Measurements from ENCODE around the gene LCE3D. TPM values are rescaled to one million over a fixed set of nuclear protein-coding genes. Genes with fewer than 3 reads are reported as not detected.
"Not testable (repeated sequence)": the region's sequence is repeated elsewhere in the genome, so short reads cannot be mapped to it uniquely, and the experiment has no call there.

The LCE3D gene
- total and polyA plus RNA-seq, 4 donors = not detected

GRCh38 chr1:152566681-152567080 lies 13.6 kb downstream of the LCE3D start, which contains the start of gene LCE3E:
TSS of gene LCE3E (minus strand) at chr1:152566780. CDS start at chr1:152566208, 572 bp downstream.
- Histone ChIP-seq H3K27ac (ENCODE audit: low read depth in 1 of 2, low read length in 2 of 2) (no peak within 1 kb of the TSS), H3K27me3 (ENCODE audit: control insufficient read depth in 4 of 4, insufficient read depth in 4 of 4, low read length in 3 of 4) (peaks cover 0 to 3% (median 0%) of the 10 kb centered on the region in 4 donors), H3K9me3 (ENCODE audit: control insufficient read depth in 4 of 4, low read length in 3 of 4) (peaks cover 0 to 6% (median 2%) of the 10 kb centered on the region in 4 donors), H3K4me3 (ENCODE audit: low read depth in 1 of 3, low read length in 3 of 3) (no peak within 1 kb of the TSS), H3K9ac (ENCODE audit: low read depth in 1 of 2, low read length in 2 of 2) (no peak within 1 kb of the TSS), H3K36me3 (ENCODE audit: control insufficient read depth in 4 of 4, insufficient read depth in 3 of 4, low read depth in 1 of 4, low read length in 3 of 4) (no peaks in the 10 kb centered on the region), H3K4me1 (ENCODE audit: control insufficient read depth in 4 of 4, insufficient read depth in 4 of 4, low read length in 3 of 4) (no peaks in the 10 kb centered on the region)
- whole genome bisulfite sequencing = 48% methylated on average over 1 of the region's 1 CpG
- TF ChIP-seq NR2F2 (IDR thresholded peaks at IDR 0.05) (no peak), HNF4A (conservative IDR thresholded peaks at IDR 0.05) (no peak)
- no peak for DNase-seq (ENCODE audit: low spot score)

DNA sequence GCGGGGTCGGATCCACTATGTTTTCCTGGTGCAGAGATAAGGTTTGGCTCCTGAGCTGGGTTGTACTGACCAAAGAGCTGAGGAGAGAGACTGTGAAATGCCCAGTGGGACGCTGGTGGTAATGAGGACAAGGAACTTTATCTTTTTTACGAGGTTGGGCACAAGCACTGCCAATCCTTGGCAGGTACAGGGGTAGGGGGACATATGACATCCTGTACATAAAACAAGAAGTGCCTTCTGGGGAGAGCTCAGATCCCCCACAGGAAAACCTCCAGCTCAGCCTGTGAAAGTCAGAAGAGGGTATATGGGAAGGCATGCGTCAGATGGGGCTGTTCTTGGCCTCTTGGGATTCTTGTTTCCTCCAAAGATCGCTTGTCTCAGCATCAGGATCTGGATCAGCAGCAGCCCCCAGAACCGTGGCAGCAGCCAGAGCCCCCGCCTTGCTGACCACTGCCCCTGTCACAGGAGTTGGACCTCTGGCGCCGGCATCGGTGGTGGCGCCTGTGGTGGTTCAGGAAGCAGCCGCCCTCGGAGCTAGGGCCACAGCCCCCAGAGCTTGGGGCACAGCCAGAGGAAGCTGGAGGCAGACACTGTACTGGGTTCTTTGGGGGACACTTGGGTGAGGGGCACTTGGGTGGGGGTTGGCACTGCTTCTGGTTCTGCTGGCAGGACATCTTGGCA lies 14.6 kb downstream of the LCE3D start:
- H3K4me1 ChIP-seq (ENCODE audit: control insufficient read depth in 4 of 4, insufficient read depth in 4 of 4, low read length in 3 of 4) = no peaks in the 10 kb centered on the region
- no peak for DNase-seq (ENCODE audit: low spot score)
- peaks cover 0 to 3% (median 0%) of the 10 kb centered on the region in 4 donors for H3K27me3 ChIP-seq (ENCODE audit: control insufficient read depth in 4 of 4, insufficient read depth in 4 of 4, low read length in 3 of 4)
- no peak overlapping the region for H3K4me3 ChIP-seq (ENCODE audit: low read depth in 1 of 3, low read length in 3 of 3)
- no peak overlapping the region for H3K9ac ChIP-seq (ENCODE audit: low read depth in 1 of 2, low read length in 2 of 2)
- 78% methylated on average over 14 of the region's 14 CpGs for WGBS
- TF ChIP-seq NR2F2 (IDR thresholded peaks at IDR 0.05) (no peak), FOXA1 (IDR thresholded peaks at IDR 0.05) (no peak), FOXA2 (IDR thresholded peaks at IDR 0.05) (no peak), HNF4A (conservative IDR thresholded peaks at IDR 0.05) (no peak)
- peaks cover 0 to 6% (median 1%) of the 10 kb centered on the region in 4 donors for H3K9me3 ChIP-seq (ENCODE audit: control insufficient read depth in 4 of 4, low read length in 3 of 4)
- H3K36me3 ChIP-seq (ENCODE audit: control insufficient read depth in 4 of 4, insufficient read depth in 3 of 4, low read depth in 1 of 4, low read length in 3 of 4) = no peaks in the 10 kb centered on the region
- no peak overlapping the region for H3K27ac ChIP-seq (ENCODE audit: low read depth in 1 of 2, low read length in 2 of 2)

DNA sequence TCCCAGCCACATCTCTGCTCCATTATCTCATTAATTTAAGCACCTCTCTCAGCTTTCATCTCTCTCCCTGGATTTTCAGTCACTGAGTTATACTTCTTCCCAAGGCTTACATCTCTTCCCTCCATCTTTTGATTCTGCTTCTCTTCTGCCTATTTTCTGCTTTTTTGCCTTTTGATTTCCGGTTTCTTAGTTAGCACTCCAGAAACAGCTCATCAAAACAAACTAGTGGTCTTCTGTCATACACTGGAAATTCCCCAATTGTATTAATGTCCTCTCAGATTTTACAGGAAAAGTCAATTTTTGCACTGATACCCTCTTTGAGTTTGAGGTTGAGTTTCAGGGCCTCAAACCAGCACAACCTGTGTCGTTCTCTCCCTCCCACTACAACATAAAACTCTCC lies 15.2 kb downstream of the LCE3D start:
- H3K9ac ChIP-seq (ENCODE audit: low read depth in 1 of 2, low read length in 2 of 2) = no peak overlapping the region
- no peak overlapping the region for H3K4me3 ChIP-seq (ENCODE audit: low read depth in 1 of 3, low read length in 3 of 3)
- peaks cover 0 to 4% (median 1%) of the 10 kb centered on the region in 4 donors for H3K9me3 ChIP-seq (ENCODE audit: control insufficient read depth in 4 of 4, low read length in 3 of 4)
- DNase-seq (ENCODE audit: low spot score) = no peak
- 65% methylated on average over 2 of the region's 2 CpGs for WGBS
- TF ChIP-seq SP1 (IDR thresholded peaks at IDR 0.05) (no peak), EGR1 (IDR thresholded peaks at IDR 0.05; ENCODE audit: low read depth in 2 of 2) (no peak)
- H3K27ac ChIP-seq (ENCODE audit: low read depth in 1 of 2, low read length in 2 of 2) = no peak overlapping the region
- H3K27me3 ChIP-seq (ENCODE audit: control insufficient read depth in 4 of 4, insufficient read depth in 4 of 4, low read length in 3 of 4) = peaks cover 0 to 3% (median 0%) of the 10 kb centered on the region in 4 donors
- no peaks in the 10 kb centered on the region for H3K36me3 ChIP-seq (ENCODE audit: control insufficient read depth in 4 of 4, insufficient read depth in 3 of 4, low read depth in 1 of 4, low read length in 3 of 4)
- H3K4me1 ChIP-seq (ENCODE audit: control insufficient read depth in 4 of 4, insufficient read depth in 4 of 4, low read length in 3 of 4) = no peaks in the 10 kb centered on the region

DNA sequence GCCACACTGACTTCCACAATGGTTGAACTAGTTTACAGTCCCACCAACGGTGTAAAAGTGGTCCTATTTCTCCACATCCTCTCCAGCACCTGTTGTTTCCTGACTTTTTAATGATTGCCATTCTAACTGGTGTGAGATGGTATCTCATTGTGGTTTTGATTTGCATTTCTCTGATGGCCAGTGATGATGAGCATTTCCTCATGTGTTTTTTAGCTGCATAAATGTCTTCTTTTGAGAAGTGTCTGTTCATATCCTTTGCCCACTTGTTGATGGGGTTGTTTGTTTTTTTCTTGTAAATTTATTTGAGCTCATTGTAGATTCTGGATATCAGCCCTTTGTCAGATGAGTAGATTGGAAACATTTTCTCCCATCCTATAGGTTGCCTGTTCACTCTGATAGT lies 32.0 kb downstream of the LCE3D start:
- DNase-seq (ENCODE audit: low spot score); H3K36me3 ChIP-seq (ENCODE audit: control insufficient read depth in 4 of 4, insufficient read depth in 3 of 4, low read depth in 1 of 4, low read length in 3 of 4); H3K4me1 ChIP-seq (ENCODE audit: control insufficient read depth in 4 of 4, insufficient read depth in 4 of 4, low read length in 3 of 4); H3K9ac ChIP-seq (ENCODE audit: low read depth in 1 of 2, low read length in 2 of 2); H3K27ac ChIP-seq (ENCODE audit: low read depth in 1 of 2, low read length in 2 of 2); H3K4me3 ChIP-seq (ENCODE audit: low read depth in 1 of 3, low read length in 3 of 3); H3K27me3 ChIP-seq (ENCODE audit: control insufficient read depth in 4 of 4, insufficient read depth in 4 of 4, low read length in 3 of 4); H3K9me3 ChIP-seq (ENCODE audit: control insufficient read depth in 4 of 4, low read length in 3 of 4): not testable (repeated sequence)
- WGBS = 67% methylated on average over 1 of the region's 1 CpG

DNA sequence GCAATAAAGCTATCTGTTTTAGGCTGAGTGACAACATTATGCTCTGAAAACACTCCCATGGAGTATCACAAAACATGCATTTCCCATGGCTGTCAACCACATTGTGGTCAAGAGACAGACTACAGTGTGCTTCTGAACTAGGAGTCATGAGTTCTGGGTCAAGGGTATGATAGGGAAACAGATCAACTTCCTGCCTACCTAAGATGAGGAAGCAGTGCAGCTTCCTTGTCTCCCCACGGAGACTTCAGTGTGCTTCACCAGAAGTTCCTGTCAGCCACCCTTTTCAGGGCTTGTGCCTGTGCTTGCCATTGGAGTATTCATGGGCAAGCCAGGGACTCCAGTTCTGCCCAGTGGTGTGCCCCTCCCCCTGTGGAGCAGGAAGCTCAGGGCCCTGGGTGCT lies 33.6 kb downstream of the LCE3D start:
- Histone ChIP-seq H3K4me1 (ENCODE audit: control insufficient read depth in 4 of 4, insufficient read depth in 4 of 4, low read length in 3 of 4) (no peaks in the 10 kb centered on the region), H3K9me3 (ENCODE audit: control insufficient read depth in 4 of 4, low read length in 3 of 4) (no peaks in the 10 kb centered on the region), H3K36me3 (ENCODE audit: control insufficient read depth in 4 of 4, insufficient read depth in 3 of 4, low read depth in 1 of 4, low read length in 3 of 4) (no peaks in the 10 kb centered on the region), H3K9ac (ENCODE audit: low read depth in 1 of 2, low read length in 2 of 2) (no peak overlapping the region), H3K4me3 (ENCODE audit: low read depth in 1 of 3, low read length in 3 of 3) (no peak overlapping the region), H3K27me3 (ENCODE audit: control insufficient read depth in 4 of 4, insufficient read depth in 4 of 4, low read length in 3 of 4) (no peaks in the 10 kb centered on the region), H3K27ac (ENCODE audit: low read depth in 1 of 2, low read length in 2 of 2) (no peak overlapping the region)
- DNase-seq (ENCODE audit: low spot score) = no peak
- TF ChIP-seq FOXA1 (IDR thresholded peaks at IDR 0.05) (no peak), JUND (IDR thresholded peaks at IDR 0.05) (no peak), RAD21 (IDR thresholded peaks at IDR 0.05) (no peak), GABPA (IDR thresholded peaks at IDR 0.05 in 1 of 2, conservative IDR thresholded peaks at IDR 0.05 in 1 of 2) (no peak)
- TF ChIP-seq, protein P1, sequence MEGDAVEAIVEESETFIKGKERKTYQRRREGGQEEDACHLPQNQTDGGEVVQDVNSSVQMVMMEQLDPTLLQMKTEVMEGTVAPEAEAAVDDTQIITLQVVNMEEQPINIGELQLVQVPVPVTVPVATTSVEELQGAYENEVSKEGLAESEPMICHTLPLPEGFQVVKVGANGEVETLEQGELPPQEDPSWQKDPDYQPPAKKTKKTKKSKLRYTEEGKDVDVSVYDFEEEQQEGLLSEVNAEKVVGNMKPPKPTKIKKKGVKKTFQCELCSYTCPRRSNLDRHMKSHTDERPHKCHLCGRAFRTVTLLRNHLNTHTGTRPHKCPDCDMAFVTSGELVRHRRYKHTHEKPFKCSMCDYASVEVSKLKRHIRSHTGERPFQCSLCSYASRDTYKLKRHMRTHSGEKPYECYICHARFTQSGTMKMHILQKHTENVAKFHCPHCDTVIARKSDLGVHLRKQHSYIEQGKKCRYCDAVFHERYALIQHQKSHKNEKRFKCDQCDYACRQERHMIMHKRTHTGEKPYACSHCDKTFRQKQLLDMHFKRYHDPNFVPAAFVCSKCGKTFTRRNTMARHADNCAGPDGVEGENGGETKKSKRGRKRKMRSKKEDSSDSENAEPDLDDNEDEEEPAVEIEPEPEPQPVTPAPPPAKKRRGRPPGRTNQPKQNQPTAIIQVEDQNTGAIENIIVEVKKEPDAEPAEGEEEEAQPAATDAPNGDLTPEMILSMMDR (IDR thresholded peaks at IDR 0.05; ENCODE audit: low read depth, low read length, missing input control) = no peak
- TF ChIP-seq, protein P2, sequence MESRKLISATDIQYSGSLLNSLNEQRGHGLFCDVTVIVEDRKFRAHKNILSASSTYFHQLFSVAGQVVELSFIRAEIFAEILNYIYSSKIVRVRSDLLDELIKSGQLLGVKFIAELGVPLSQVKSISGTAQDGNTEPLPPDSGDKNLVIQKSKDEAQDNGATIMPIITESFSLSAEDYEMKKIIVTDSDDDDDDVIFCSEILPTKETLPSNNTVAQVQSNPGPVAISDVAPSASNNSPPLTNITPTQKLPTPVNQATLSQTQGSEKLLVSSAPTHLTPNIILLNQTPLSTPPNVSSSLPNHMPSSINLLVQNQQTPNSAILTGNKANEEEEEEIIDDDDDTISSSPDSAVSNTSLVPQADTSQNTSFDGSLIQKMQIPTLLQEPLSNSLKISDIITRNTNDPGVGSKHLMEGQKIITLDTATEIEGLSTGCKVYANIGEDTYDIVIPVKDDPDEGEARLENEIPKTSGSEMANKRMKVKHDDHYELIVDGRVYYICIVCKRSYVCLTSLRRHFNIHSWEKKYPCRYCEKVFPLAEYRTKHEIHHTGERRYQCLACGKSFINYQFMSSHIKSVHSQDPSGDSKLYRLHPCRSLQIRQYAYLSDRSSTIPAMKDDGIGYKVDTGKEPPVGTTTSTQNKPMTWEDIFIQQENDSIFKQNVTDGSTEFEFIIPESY (IDR thresholded peaks at IDR 0.05) = no peak
- 44% methylated on average over 1 of the region's 1 CpG for WGBS

Data from liver (tissue), 9 donors.